HG03280 (cell line): Measurements from ENCODE around the gene PRDM13.
"Not testable (repeated sequence)": the region's sequence is repeated elsewhere in the genome, so short reads cannot be mapped to it uniquely, and the experiment has no call there.

Experiments used
- ATAC-seq: cut with Tn5 transposase; IDR thresholded peaks from one replicate; pipeline ENCODE4 v1.9.1; 2021; ENCODE audit warnings: mild to moderate bottlenecking, moderate library complexity; ENCODE audit not compliant: unreplicated experiment

PRDM13 gene

GRCh38 chr6:99606656-99607415 lies at the start of gene PRDM13:
Gene PRDM13 (plus strand): TSS chr6:99606833. CDS start chr6:99607035, 202 bp downstream.
- no peak for ATAC-seq

GRCh38 chr6:99559057-99559456 lies 47.6 kb upstream of the PRDM13 start:
- ATAC-seq: no peak

GRCh38 chr6:99560668-99561067 lies 46.0 kb upstream of the PRDM13 start:
- no peak for ATAC-seq

GRCh38 chr6:99563056-99563723 lies 43.4 kb upstream of the PRDM13 start:
- no peak for ATAC-seq

- peak; percentile 97 for ATAC-seq
These were observed 38.3 kb upstream of the PRDM13 start, which contains the start of gene CCNC for GRCh38 chr6:99568103-99568933. Gene CCNC (minus strand): TSS chr6:99568660. CDS start chr6:99568527, 133 bp downstream.

- ATAC-seq: no peak
These were observed 32.5 kb upstream of the PRDM13 start for GRCh38 chr6:99573980-99574617.

GRCh38 chr6:99575544-99576227 lies 30.9 kb upstream of the PRDM13 start:
- ATAC-seq: no peak

GRCh38 chr6:99579781-99580180 lies 26.9 kb upstream of the PRDM13 start:
- ATAC-seq: no peak

GRCh38 chr6:99587792-99588191 lies 18.8 kb upstream of the PRDM13 start:
- no peak for ATAC-seq

- ATAC-seq: peak; percentile 95
These were observed 17.9 kb upstream of the PRDM13 start for GRCh38 chr6:99588618-99589289.

GRCh38 chr6:99589290-99589672 lies 17.4 kb upstream of the PRDM13 start:
- ATAC-seq: peak; percentile 16

GRCh38 chr6:99589907-99590493 lies 16.6 kb upstream of the PRDM13 start:
- ATAC-seq: no peak

- no peak for ATAC-seq
These were observed 15.6 kb upstream of the PRDM13 start for GRCh38 chr6:99590728-99591672.

- no peak for ATAC-seq
These were observed 14.8 kb upstream of the PRDM13 start for GRCh38 chr6:99591673-99592364.

- ATAC-seq: no peak
These were observed 13.7 kb upstream of the PRDM13 start for GRCh38 chr6:99592900-99593299.

GRCh38 chr6:99594696-99595095 lies 11.9 kb upstream of the PRDM13 start:
- not testable (repeated sequence) for ATAC-seq

GRCh38 chr6:99602520-99603420 lies 3.9 kb upstream of the PRDM13 start:
- no peak for ATAC-seq
